Caco-2 (cell line): ENCODE measurements around the gene RIMOC1. TPM values are rescaled to one million over a fixed set of nuclear protein-coding genes. Genes with fewer than 3 reads are reported as not detected.
"Not testable (repeated sequence)": the region's sequence is repeated elsewhere in the genome, so short reads cannot be mapped to it uniquely, and the experiment has no call there.

Experiments used
- BruUV-seq: library from RNA; stranded (reverse); fragments of 400-500 nt; replicated peaks from 2 replicates; lab custom pipeline; 2021; lab: Mats Ljungman, UMichigan
- CTCF ChIA-PET: fragments of 300-600 bp; sonication (Branson Sonifier 250); formaldehyde crosslinking; loops from one replicate; lab custom pipeline; 2022; ENCODE audit warnings: antibody characterized with exemption; lab: Charles Lee
- POLR2A ChIA-PET: fragments of 300-600 bp; sonication (Branson Sonifier 250); formaldehyde crosslinking; loops from one replicate; lab custom pipeline; 2022; ENCODE audit warnings: antibody characterized with exemption; lab: Charles Lee
- DNase-seq, 2 experiments: peaks; one replicate each; pipeline versions ENCODE4 v3.0.0 to v3.0.0-alpha.2; 2020 to 2022
- H3K27me3 ChIP-seq: replicated peaks from 2 replicates; pipeline ENCODE4 v1.6.0; 2011; ENCODE audit warnings: low read length; ENCODE audit not compliant: control insufficient read depth, insufficient read depth
- H3K36me3 ChIP-seq: 2 replicates; pipeline ENCODE4 v1.5.1; 2011; ENCODE audit warnings: low read length; ENCODE audit not compliant: control insufficient read depth, insufficient read depth
- H3K4me1 ChIP-seq: fragments of 250-450 bp; sonication (Bioruptor Pico); 2 replicates; pipeline ENCODE4 v1.5.1; 2020; ENCODE audit warnings: mild to moderate bottlenecking
- H3K4me3 ChIP-seq: 2 replicates; pipeline ENCODE4 v1.5.1; 2011; ENCODE audit warnings: low read depth, mild to moderate bottlenecking, control low read depth, low read length
- H3K9me3 ChIP-seq: fragments of 250-450 bp; sonication (Bioruptor Pico); 2 replicates; pipeline ENCODE4 v1.5.1; 2020; ENCODE audit warnings: mild to moderate bottlenecking, moderate library complexity
- H3K27ac Mint-ChIP-seq: one replicate; pipeline ENCODE4 v1.8.0; 2022; ENCODE audit warnings: mixed read lengths; ENCODE audit not compliant: unreplicated experiment
- H3K27me3 Mint-ChIP-seq: one replicate; pipeline ENCODE4 v1.8.0; 2022; ENCODE audit warnings: mixed read lengths; ENCODE audit not compliant: insufficient read depth, unreplicated experiment
- H3K36me3 Mint-ChIP-seq: one replicate; pipeline ENCODE4 v1.8.0; 2022; ENCODE audit warnings: mild to moderate bottlenecking, mixed read lengths; ENCODE audit not compliant: insufficient read depth, unreplicated experiment
- H3K4me1 Mint-ChIP-seq: one replicate; pipeline ENCODE4 v1.8.0; 2022; ENCODE audit warnings: low read depth, mixed read lengths; ENCODE audit not compliant: unreplicated experiment
- H3K4me3 Mint-ChIP-seq: one replicate; pipeline ENCODE4 v1.8.0; 2022; ENCODE audit warnings: mild to moderate bottlenecking, moderate library complexity, mixed read lengths; ENCODE audit not compliant: unreplicated experiment
- H3K9me3 Mint-ChIP-seq: one replicate; pipeline ENCODE4 v1.8.0; 2022; ENCODE audit warnings: mixed read lengths; ENCODE audit not compliant: unreplicated experiment
- CTCF ChIP-seq, 2 experiments: fragments of 200-600 bp in 1 of 2; IDR thresholded peaks; 1 replicate in 1 of 2; 2 replicates in 1 of 2; pipeline versions ENCODE4 v1.5.1 to v1.8.0; 2011 to 2022; ENCODE audit warnings: antibody characterized with exemption in 1 of 2, control low read depth in 1 of 2, inconsistent platforms in 1 of 2, low read depth in 1 of 2, low read length in 1 of 2, mild to moderate bottlenecking in 1 of 2, moderate library complexity in 1 of 2; ENCODE audit not compliant: insufficient read depth in 1 of 2, severe bottlenecking in 1 of 2, unreplicated experiment in 1 of 2
- intact Hi-C: fragments of 100-400 bp; cut with micrococcal nuclease; formaldehyde crosslinking; loops from one replicate; pipeline ENCODE4 v1.10.0; 2022; ENCODE audit not compliant: unreplicated experiment
- total RNA-seq: library from RNA; stranded (reverse); gene quantifications from 2 replicates; pipeline ENCODE4 v1.2.3, GENCODE V29; 2022

Gene RIMOC1
- total RNA-seq, 1 experiment from 2014 or later = 30.2 TPM

GRCh38 chr5:41935544-41935943 is 31.4 kb downstream of the RIMOC1 start:
- Mint-ChIP-seq H3K27ac (no peak overlapping the region), H3K27me3 (no peaks in the 10 kb centered on the region), H3K4me3 (no peak overlapping the region), H3K9me3 (no peaks in the 10 kb centered on the region), H3K4me1 (no peaks in the 10 kb centered on the region), H3K36me3 (no peaks in the 10 kb centered on the region)
- ChIA-PET CTCF (no interaction called here), POLR2A (no interaction called here)
- Histone ChIP-seq H3K4me1 (no peaks in the 10 kb centered on the region), H3K36me3 (peaks cover 3% of the 10 kb centered on the region), H3K9me3 (no peaks in the 10 kb centered on the region), H3K4me3 (no peak overlapping the region), H3K27me3 (no peaks in the 10 kb centered on the region)
- BruUV-seq = no TSS peak
- no peak for TF ChIP-seq CTCF (IDR thresholded peaks at IDR 0.05; ENCODE audit: insufficient read depth in 1 of 2, low read depth in 1 of 2, low read length in 1 of 2, severe bottlenecking in 1 of 2, unreplicated experiment in 1 of 2)
- DNase-seq = no peak
- intact Hi-C loops = no loop called here

- no peak overlapping the region for H3K4me3 ChIP-seq
- ChIA-PET POLR2A (no interaction called here), CTCF (no interaction called here)
- no peaks in the 10 kb centered on the region for H3K4me1 ChIP-seq
- Mint-ChIP-seq H3K27ac (no peak overlapping the region), H3K4me3 (no peak overlapping the region), H3K36me3 (no peaks in the 10 kb centered on the region), H3K27me3 (no peaks in the 10 kb centered on the region), H3K9me3 (no peaks in the 10 kb centered on the region), H3K4me1 (no peaks in the 10 kb centered on the region)
- no peaks in the 10 kb centered on the region for H3K9me3 ChIP-seq
- BruUV-seq = no TSS peak
- no peak for TF ChIP-seq CTCF (IDR thresholded peaks at IDR 0.05; ENCODE audit: insufficient read depth in 1 of 2, low read depth in 1 of 2, low read length in 1 of 2, severe bottlenecking in 1 of 2, unreplicated experiment in 1 of 2)
- intact Hi-C loops = no loop called here
- H3K36me3 ChIP-seq = no peaks in the 10 kb centered on the region
- no peaks in the 10 kb centered on the region for H3K27me3 ChIP-seq
- DNase-seq = no peak
Measured at GRCh38 chr5:41940641-41941040, 36.5 kb downstream of the RIMOC1 start.

- BruUV-seq, H3K4me3 Mint-ChIP-seq: not testable (repeated sequence)
Measured at GRCh38 chr5:41945332-41945955, 41.3 kb downstream of the RIMOC1 start.

More at GRCh38 chr5:41945332-41945955, 41.3 kb downstream of the RIMOC1 start:
- intact Hi-C loops = loop anchor here (1.0 kb wide), 1 partner anchor 72 kb away; no protein-coding TSS in a partner anchor
- H3K9me3 Mint-ChIP-seq, H3K27me3 ChIP-seq, H3K36me3 ChIP-seq, H3K9me3 ChIP-seq, H3K36me3 Mint-ChIP-seq, DNase-seq, H3K4me1 ChIP-seq, H3K27ac Mint-ChIP-seq, H3K4me3 ChIP-seq, POLR2A ChIA-PET, H3K27me3 Mint-ChIP-seq, CTCF ChIA-PET, H3K4me1 Mint-ChIP-seq: not testable (repeated sequence)
